ENCODE results near the gene CHD6.

DNA sequence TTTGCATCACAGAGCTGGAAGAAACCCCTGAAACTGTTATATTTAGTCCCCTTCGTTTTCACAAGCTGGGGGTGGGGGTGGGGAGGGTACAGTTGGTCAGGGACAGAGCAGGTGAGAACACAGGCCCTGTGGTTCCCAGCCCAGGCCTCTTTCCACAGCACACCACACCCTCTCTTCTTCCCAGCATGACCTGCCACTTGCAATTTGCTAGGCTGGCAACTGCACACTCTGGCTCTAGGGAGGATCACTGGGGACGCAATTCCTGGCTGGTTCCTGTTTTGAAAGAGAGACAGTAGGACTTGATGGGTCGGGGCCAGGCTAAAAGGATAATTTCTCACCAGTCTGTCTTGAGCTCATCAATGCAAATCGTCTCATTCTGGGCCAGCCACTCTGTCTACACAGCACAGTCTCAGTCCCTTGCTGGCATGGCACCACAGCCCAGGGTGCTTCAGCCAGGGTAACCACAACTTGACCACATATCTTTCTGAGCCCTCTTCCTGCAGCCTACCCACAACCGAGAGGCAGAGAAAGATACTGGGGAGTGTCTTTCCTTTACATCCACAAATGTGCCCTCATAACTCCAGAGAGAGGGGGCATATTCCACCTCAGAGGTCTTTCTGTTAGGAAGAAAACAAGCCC, 209.9 kb downstream of the CHD6 start:
- TF ChIP-seq, protein P1, sequence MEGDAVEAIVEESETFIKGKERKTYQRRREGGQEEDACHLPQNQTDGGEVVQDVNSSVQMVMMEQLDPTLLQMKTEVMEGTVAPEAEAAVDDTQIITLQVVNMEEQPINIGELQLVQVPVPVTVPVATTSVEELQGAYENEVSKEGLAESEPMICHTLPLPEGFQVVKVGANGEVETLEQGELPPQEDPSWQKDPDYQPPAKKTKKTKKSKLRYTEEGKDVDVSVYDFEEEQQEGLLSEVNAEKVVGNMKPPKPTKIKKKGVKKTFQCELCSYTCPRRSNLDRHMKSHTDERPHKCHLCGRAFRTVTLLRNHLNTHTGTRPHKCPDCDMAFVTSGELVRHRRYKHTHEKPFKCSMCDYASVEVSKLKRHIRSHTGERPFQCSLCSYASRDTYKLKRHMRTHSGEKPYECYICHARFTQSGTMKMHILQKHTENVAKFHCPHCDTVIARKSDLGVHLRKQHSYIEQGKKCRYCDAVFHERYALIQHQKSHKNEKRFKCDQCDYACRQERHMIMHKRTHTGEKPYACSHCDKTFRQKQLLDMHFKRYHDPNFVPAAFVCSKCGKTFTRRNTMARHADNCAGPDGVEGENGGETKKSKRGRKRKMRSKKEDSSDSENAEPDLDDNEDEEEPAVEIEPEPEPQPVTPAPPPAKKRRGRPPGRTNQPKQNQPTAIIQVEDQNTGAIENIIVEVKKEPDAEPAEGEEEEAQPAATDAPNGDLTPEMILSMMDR (IDR thresholded peaks at IDR 0.05; ENCODE audit: low read length) = no peak
- TF ChIP-seq EZH2 (IDR thresholded peaks at IDR 0.05; ENCODE audit: borderline replicate concordance, low read length) = no peak

All from OCI-LY1 (cell line).